ENCODE data around the gene PGLYRP3. TPM values are rescaled to one million over a fixed set of nuclear protein-coding genes. Genes with fewer than 3 reads are reported as not detected.

PGLYRP3 gene
- total and polyA plus RNA-seq, 2 of the 13 experiments (the other 11 are each of a cell fraction or from before 2014, with no cell fraction given) = not detected

DNA sequence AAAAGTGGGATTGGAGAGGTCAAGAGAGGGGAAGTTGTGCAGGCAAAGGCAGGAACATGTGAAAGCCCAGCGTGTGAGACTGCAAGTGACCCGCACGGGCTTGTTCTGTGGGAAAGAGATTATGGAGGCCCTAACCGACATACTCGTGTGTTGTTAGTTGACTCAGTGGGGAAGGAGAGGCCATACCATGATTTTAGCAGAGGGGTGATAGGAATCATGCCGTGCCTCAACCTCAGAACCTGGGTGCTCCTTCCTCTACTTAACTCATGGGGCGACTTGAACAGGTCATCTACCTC is 19.3 kb downstream of the PGLYRP3 start (continued):
- no peak for TF ChIP-seq ZNF235 (CRISPR knock-in tag; IDR thresholded peaks at IDR 0.05; ENCODE audit: borderline replicate concordance)

DNA sequence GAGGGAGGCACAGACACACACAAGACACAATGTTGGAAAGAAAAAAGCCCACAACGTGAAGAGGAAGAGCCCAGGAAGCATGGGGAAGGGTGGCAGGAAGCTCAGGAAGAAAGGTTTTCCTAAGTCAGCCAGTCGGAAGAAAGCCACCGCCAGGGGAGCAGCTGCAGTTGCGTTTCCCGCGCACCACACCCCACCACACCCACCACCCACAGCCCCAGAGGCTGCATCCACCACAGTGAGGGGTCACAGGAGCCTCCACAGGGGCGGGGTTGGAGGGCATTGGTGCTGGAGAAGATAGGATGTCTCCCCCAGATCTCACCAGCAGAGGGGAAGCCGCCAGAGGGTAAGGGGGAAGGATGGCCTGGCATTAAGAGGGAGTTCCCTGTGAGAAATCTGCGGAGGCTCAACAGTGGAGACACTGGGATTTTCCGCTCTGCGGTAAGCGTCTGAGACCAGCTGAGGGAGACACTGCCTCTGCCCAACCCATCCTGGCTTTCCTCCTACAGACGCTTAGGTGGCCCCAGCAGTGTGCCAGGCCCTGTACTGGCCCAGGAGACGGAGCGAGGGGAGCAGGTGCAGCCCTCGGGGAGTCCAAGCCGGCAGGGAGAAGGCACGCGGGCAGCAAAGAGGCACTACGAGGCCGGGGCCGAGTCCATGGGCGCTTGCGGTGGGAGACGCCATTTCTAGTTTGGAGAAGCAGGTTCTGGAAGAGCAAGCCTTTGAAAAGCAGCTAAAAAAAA is 19.8 kb downstream of the PGLYRP3 start:
- H3K4me2 ChIP-seq (ENCODE audit: low read depth, low read length) = no peak overlapping the region
- H3K27me3 ChIP-seq (ENCODE audit: control insufficient read depth in 1 of 2, insufficient read depth in 2 of 2, low read length in 2 of 2) = peaks cover 2 to 27% of the 10 kb centered on the region in 2 experiments; a peak in 4 of 5 replicates
- FAIRE-seq (no peak), DNase-seq (ENCODE audit: low spot score) (no peak), ATAC-seq (no peak)
- no peak overlapping the region for H2AFZ ChIP-seq (ENCODE audit: low read length)
- TF ChIP-seq SRF (IDR thresholded peaks at IDR 0.05; ENCODE audit: low read depth, low read length) (no peak), NFIB (CRISPR knock-in tag; IDR thresholded peaks at IDR 0.05; ENCODE audit: borderline replicate concordance) (no peak), GATAD2A (CRISPR knock-in tag; IDR thresholded peaks at IDR 0.05) (no peak), CEBPG (CRISPR knock-in tag; IDR thresholded peaks at IDR 0.05) (no peak)
- in situ Hi-C loops (cut with HindIII; ENCODE audit: extremely low pct_ligation_motif_present, low pct_unique_long_range_greater_than_20kb) (no loop called here), intact Hi-C loops (cut with micrococcal nuclease; ENCODE audit: unreplicated experiment) (no loop called here)
- H3K9ac ChIP-seq (ENCODE audit: insufficient read depth, low read depth, low read length) = no peak overlapping the region
- no peaks in the 10 kb centered on the region for H3K79me2 ChIP-seq (ENCODE audit: insufficient read depth, low read length)
- no peak overlapping the region for H3K4me3 ChIP-seq (replicated peaks in 1 of 3; ENCODE audit: insufficient read depth in 1 of 3, low read depth in 2 of 3, low read length in 3 of 3)
- H3K9me3 ChIP-seq (ENCODE audit: low read length) = no peaks in the 10 kb centered on the region
- ChIA-PET POLR2A (no interaction called here), CTCF (ENCODE audit: low intra/inter-chr PET ratio, low total read pairs) (no interaction called here)
- H4K20me1 ChIP-seq (ENCODE audit: insufficient read depth, low read length) = no peaks in the 10 kb centered on the region
- H3K4me1 ChIP-seq (ENCODE audit: insufficient read depth, low read length) = no peaks in the 10 kb centered on the region
- H3K36me3 ChIP-seq (replicated peaks in 1 of 2; ENCODE audit: control insufficient read depth in 1 of 2, insufficient read depth in 2 of 2, low read length in 2 of 2) = no peaks in the 10 kb centered on the region
- WGBS (ENCODE audit: low lambda C conversion rate) = 35% methylated on average over 20 of the region's 25 CpGs
- BruUV-seq (replicated peaks) = no TSS peak
- no peak overlapping the region for H3K27ac ChIP-seq (ENCODE audit: extremely low read length, insufficient read depth, low read length)

DNA sequence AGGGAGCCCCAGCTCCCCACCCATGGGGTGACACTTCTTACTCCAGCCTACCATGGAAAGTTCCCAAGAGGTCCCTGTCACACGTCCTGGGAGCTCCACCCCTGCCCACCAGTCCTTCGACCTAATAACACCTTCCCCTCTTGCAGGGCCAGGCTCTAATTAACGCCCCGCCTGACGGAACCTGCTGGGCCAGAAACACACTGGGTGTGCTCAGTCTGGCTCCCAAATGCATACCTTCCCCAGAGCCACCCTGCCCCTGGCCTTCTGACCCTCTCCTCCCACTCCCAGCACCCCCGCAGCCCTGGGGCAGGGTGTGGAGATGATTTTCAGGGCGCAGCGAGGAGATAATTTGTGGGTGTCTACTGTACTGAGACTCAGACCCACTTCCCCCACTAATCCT is 20.6 kb downstream of the PGLYRP3 start:
- in situ Hi-C loops (cut with HindIII; ENCODE audit: extremely low pct_ligation_motif_present, low pct_unique_long_range_greater_than_20kb) = no loop called here
- Histone ChIP-seq H3K9me3 (ENCODE audit: low read length) (no peaks in the 10 kb centered on the region), H3K9ac (ENCODE audit: insufficient read depth, low read depth, low read length) (no peak overlapping the region), H3K27ac (ENCODE audit: extremely low read length, insufficient read depth, low read length) (no peak overlapping the region), H3K4me1 (ENCODE audit: insufficient read depth, low read length) (no peaks in the 10 kb centered on the region), H3K36me3 (replicated peaks in 1 of 2; ENCODE audit: control insufficient read depth in 1 of 2, insufficient read depth in 2 of 2, low read length in 2 of 2) (no peaks in the 10 kb centered on the region), H3K79me2 (ENCODE audit: insufficient read depth, low read length) (no peaks in the 10 kb centered on the region), H3K4me3 (replicated peaks in 1 of 3; ENCODE audit: insufficient read depth in 1 of 3, low read depth in 2 of 3, low read length in 3 of 3) (no peak overlapping the region), H3K4me2 (ENCODE audit: low read depth, low read length) (no peak overlapping the region), H2AFZ (ENCODE audit: low read length) (no peak overlapping the region), H3K27me3 (ENCODE audit: control insufficient read depth in 1 of 2, insufficient read depth in 2 of 2, low read length in 2 of 2) (peaks cover 2 to 27% of the 10 kb centered on the region in 2 experiments; a peak in 4 of 5 replicates), H4K20me1 (ENCODE audit: insufficient read depth, low read length) (no peaks in the 10 kb centered on the region)
- DNase-seq (ENCODE audit: low spot score) (no peak), ATAC-seq (no peak), FAIRE-seq (no peak)
- CTCF ChIA-PET (ENCODE audit: low intra/inter-chr PET ratio, low total read pairs) = no interaction called here
- whole genome bisulfite sequencing (ENCODE audit: low lambda C conversion rate) = 2% methylated on average over 8 of the region's 8 CpGs
- POLR2A ChIA-PET = no interaction called here
- no TSS peak for BruUV-seq (replicated peaks)
- intact Hi-C loops (cut with micrococcal nuclease; ENCODE audit: unreplicated experiment) = no loop called here
- no peak for TF ChIP-seq ZNF205 (CRISPR knock-in tag; IDR thresholded peaks at IDR 0.05)
- no peak for TF ChIP-seq ZNF546 (CRISPR knock-in tag; conservative IDR thresholded peaks at IDR 0.05)
- TF ChIP-seq AHR (CRISPR knock-in tag; IDR thresholded peaks at IDR 0.05) = no peak
- no peak for TF ChIP-seq ZNF44 (CRISPR knock-in tag; IDR thresholded peaks at IDR 0.05)
- TF ChIP-seq REL (CRISPR knock-in tag; conservative IDR thresholded peaks at IDR 0.05) = no peak
- TF ChIP-seq NFATC3 (CRISPR knock-in tag; IDR thresholded peaks at IDR 0.05) = no peak
- no peak for TF ChIP-seq ZNF550 (CRISPR knock-in tag; IDR thresholded peaks at IDR 0.05; ENCODE audit: borderline replicate concordance)
- no peak for TF ChIP-seq GABPB1 (CRISPR knock-in tag; IDR thresholded peaks at IDR 0.05)
- TF ChIP-seq CEBPG (CRISPR knock-in tag; IDR thresholded peaks at IDR 0.05) = no peak
- TF ChIP-seq ZNF782 (CRISPR knock-in tag; IDR thresholded peaks at IDR 0.05; ENCODE audit: borderline replicate concordance) = no peak
- TF ChIP-seq, protein P1, sequence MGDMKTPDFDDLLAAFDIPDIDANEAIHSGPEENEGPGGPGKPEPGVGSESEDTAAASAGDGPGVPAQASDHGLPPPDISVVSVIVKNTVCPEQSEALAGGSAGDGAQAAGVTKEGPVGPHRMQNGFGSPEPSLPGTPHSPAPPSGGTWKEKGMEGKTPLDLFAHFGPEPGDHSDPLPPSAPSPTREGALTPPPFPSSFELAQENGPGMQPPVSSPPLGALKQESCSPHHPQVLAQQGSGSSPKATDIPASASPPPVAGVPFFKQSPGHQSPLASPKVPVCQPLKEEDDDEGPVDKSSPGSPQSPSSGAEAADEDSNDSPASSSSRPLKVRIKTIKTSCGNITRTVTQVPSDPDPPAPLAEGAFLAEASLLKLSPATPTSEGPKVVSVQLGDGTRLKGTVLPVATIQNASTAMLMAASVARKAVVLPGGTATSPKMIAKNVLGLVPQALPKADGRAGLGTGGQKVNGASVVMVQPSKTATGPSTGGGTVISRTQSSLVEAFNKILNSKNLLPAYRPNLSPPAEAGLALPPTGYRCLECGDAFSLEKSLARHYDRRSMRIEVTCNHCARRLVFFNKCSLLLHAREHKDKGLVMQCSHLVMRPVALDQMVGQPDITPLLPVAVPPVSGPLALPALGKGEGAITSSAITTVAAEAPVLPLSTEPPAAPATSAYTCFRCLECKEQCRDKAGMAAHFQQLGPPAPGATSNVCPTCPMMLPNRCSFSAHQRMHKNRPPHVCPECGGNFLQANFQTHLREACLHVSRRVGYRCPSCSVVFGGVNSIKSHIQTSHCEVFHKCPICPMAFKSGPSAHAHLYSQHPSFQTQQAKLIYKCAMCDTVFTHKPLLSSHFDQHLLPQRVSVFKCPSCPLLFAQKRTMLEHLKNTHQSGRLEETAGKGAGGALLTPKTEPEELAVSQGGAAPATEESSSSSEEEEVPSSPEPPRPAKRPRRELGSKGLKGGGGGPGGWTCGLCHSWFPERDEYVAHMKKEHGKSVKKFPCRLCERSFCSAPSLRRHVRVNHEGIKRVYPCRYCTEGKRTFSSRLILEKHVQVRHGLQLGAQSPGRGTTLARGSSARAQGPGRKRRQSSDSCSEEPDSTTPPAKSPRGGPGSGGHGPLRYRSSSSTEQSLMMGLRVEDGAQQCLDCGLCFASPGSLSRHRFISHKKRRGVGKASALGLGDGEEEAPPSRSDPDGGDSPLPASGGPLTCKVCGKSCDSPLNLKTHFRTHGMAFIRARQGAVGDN (CRISPR knock-in tag; IDR thresholded peaks at IDR 0.05) = no peak
